Measurements from ENCODE around the gene TEPSIN. TPM values are rescaled to one million over a fixed set of nuclear protein-coding genes. Genes with fewer than 3 reads are reported as not detected.

Gene TEPSIN
- total RNA-seq, 1 donor from 2014 or later: 40.2 TPM

- no peaks in the 10 kb centered on the region for H3K9me3 ChIP-seq
- ATAC-seq (no peak), DNase-seq (no peak)
- no peak for TF ChIP-seq CTCF (IDR thresholded peaks at IDR 0.05)
- H3K4me3 ChIP-seq: no peak overlapping the region
- no peak overlapping the region for H3K27ac ChIP-seq
- peaks cover 81% of the 10 kb centered on the region for H3K36me3 ChIP-seq
- no peaks in the 10 kb centered on the region for H3K27me3 ChIP-seq
- intact Hi-C loops (cut with DNase I): no loop called here
- H3K4me1 ChIP-seq: no peaks in the 10 kb centered on the region
Observed at GRCh38 chr17:81260641-81261040, 21.8 kb upstream of the TEPSIN start.

- intact Hi-C loops (cut with DNase I): no loop called here
- no peak for TF ChIP-seq CTCF (IDR thresholded peaks at IDR 0.05)
- H3K27me3 ChIP-seq: no peaks in the 10 kb centered on the region
- H3K36me3 ChIP-seq: peaks cover 76% of the 10 kb centered on the region
- peaks cover 5% of the 10 kb centered on the region for H3K4me1 ChIP-seq
- no peak overlapping the region for H3K4me3 ChIP-seq
- no peak overlapping the region for H3K27ac ChIP-seq
- DNase-seq (no peak), ATAC-seq (no peak)
- H3K9me3 ChIP-seq: no peaks in the 10 kb centered on the region
Observed at GRCh38 chr17:81260171-81260570, 21.3 kb upstream of the TEPSIN start.

- DNase-seq (no peak), ATAC-seq (no peak)
- no peak overlapping the region for H3K4me3 ChIP-seq
- intact Hi-C loops (cut with DNase I): loop anchor here (10.0 kb wide), 2 partner anchors 226 to 326 kb away; no protein-coding TSS in a partner anchor
- no peaks in the 10 kb centered on the region for H3K9me3 ChIP-seq
- H3K4me1 ChIP-seq: peaks cover 14% of the 10 kb centered on the region
- peaks cover 66% of the 10 kb centered on the region for H3K36me3 ChIP-seq
- TF ChIP-seq CTCF (IDR thresholded peaks at IDR 0.05): no peak
- H3K27ac ChIP-seq: no peak overlapping the region
- H3K27me3 ChIP-seq: no peaks in the 10 kb centered on the region
Observed at GRCh38 chr17:81259058-81259605, 20.3 kb upstream of the TEPSIN start.

- Histone ChIP-seq H3K4me1 (peaks cover 14% of the 10 kb centered on the region), H3K4me3 (no peak overlapping the region), H3K36me3 (peaks cover 57% of the 10 kb centered on the region), H3K9me3 (no peaks in the 10 kb centered on the region), H3K27ac (no peak overlapping the region), H3K27me3 (no peaks in the 10 kb centered on the region)
- no peak for ATAC-seq
- no peak for DNase-seq
- intact Hi-C loops (cut with DNase I): loop anchor here (10.0 kb wide), 2 partner anchors 227 to 327 kb away; no protein-coding TSS in a partner anchor
- no peak for TF ChIP-seq CTCF (IDR thresholded peaks at IDR 0.05)
Observed at GRCh38 chr17:81258292-81258691, 19.4 kb upstream of the TEPSIN start.

GRCh38 chr17:81257533-81257932 is 18.7 kb upstream of the TEPSIN start:
- peaks cover 51% of the 10 kb centered on the region for H3K36me3 ChIP-seq
- no peaks in the 10 kb centered on the region for H3K27me3 ChIP-seq
- H3K4me1 ChIP-seq: peaks cover 14% of the 10 kb centered on the region
- H3K27ac ChIP-seq: no peak overlapping the region
- intact Hi-C loops (cut with DNase I): loop anchor here (10.0 kb wide), 2 partner anchors 227 to 327 kb away; no protein-coding TSS in a partner anchor
- DNase-seq (no peak), ATAC-seq (no peak)
- no peak for TF ChIP-seq CTCF (IDR thresholded peaks at IDR 0.05)
- H3K4me3 ChIP-seq: no peak overlapping the region
- no peaks in the 10 kb centered on the region for H3K9me3 ChIP-seq
